HG03439 (cell line): ENCODE measurements around the gene OPN3.

ENCODE experiments used
- ATAC-seq: cut with Tn5 transposase; IDR thresholded peaks from one replicate; pipeline ENCODE4 v1.9.1; 2021; ENCODE audit warnings: mild to moderate bottlenecking, moderate library complexity; ENCODE audit not compliant: unreplicated experiment

Gene OPN3

DNA sequence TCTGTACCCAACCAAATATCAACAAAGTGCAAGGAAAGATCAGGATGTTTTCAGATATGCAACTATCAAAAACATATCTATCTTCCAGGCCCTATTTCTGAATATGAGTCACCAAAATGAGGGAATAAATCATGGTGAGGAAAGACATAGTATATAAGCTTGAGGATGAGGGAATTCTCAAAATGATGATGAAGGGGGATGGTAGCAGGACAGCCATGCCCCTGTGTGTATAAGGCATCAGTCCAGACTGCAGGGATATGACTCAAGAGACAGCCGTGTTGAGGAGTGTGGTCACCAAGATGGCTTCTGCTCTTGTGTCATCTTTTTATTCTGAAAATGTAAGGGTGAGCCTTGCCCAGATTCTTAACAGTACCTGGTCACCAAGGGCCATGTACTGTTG, 7.5 kb upstream of the OPN3 start:
- ATAC-seq = no peak

- no peak for ATAC-seq
Observed at GRCh38 chr1:241646201-241646600, 6.0 kb upstream of the OPN3 start.

DNA sequence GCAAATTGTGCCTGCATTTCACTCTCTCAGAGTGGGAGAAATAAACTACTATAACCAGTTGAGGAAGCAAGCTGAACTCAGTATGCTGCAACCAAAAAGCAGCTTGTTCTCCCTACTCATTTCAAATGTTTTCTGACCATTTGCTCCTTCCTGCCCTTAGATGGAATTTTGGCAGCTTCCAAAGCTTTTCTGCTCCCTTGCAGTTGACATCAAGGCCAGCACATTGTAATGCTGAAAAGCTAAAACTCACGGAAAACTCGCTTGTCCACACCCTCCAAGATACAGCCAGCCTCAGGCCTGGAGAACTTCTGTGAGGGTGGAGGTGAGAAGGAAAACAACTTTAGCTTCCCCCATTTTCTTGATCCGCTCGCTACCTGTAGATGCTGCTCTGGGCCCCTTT, 5.0 kb upstream of the OPN3 start:
- no peak for ATAC-seq

DNA sequence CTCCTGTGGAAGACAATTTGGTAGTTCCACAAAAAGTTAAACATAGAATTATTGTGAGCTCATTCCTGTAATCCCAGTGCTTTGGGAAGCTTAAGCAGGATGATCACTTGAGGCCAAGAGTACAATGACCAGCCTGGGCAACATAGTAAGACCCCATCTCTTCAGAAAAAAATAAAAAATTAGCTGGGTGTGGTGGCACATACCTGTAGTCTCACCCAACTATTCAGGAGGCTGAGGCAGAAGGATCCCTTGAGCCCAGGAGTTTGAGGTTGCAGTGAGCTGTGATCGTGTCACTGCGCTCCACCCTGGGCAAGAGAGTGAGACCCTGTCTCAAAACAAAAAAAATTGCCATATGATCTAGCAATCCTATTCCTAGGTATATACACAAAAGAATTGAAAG, 4.1 kb upstream of the OPN3 start:
- no peak for ATAC-seq

- ATAC-seq = no peak
Observed at GRCh38 chr1:241642593-241642944, 2.4 kb upstream of the OPN3 start.

DNA sequence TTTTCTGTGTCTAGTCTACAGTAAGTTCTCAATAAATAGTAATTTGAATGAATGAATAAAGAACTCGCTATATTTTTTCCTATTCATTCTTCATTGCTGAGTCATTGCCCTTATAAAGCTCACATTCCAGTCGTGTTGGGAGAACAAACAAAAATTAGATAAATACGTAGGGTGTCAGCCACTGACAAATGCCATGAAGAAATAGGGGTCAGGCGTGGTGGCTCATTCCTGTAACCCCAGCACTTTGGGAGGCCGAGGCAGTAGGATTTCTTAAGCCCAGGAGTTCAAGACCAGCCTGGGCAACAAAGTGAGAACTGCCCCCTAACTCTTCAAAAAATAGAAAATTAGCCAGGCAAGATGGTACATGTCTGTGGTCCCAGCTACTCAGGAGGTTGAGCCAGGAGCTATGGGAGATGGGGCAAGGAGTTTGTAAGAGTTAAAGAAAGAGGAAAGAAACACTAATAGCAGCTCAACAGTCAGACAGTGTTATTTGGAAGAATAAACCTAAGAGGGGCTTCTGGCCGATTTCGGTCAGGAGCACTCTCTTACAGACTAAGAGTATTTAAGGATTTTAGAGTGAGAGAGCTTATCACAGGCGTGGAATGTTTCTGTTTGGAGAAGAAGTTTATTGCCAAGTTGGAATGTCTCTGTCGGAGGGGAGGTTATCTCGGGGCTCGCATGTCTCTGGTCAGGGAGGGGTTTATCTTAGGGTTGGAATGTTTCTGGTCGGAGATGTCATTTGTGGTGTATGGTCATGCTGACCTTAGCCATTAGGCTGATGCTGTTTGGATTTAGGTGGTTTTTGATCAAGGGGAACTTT, 1.8 kb upstream of the OPN3 start:
- ATAC-seq = no peak

DNA sequence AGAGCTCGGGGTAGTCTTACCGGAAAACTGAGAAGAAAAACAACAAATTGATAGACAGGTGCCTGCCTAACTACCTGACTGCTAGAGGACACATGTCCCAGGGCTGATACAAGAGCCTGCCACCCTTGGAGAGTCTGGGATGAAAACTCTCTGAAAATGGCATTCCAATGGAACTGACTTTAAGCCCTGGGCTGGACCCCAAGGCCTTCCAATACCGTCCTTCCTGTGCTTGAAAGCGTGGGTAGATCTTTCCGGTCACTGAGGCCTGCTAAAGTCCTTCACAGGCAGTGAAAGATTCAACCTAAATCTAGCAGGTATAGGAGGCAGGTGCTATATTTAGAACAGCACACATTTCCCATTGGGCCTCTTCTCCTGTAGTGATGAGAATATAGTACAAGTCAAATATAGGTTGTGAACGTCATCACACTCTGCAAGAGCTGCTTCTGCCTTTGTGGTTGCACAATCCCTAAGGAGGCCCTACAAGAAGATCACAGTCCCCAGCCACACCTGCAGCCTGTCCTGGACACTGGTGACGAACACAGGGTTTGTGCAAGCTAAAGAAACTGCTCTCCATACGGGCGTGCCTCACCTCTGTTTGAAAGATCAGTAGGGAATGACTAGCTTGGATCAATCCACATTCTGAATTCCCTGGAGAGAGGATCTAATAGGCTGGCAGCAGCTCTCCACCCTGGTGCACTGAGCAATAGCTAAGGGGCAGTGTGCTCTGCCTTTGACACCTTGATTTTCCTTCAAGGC, 876 bp upstream of the OPN3 start:
- no peak for ATAC-seq

GRCh38 chr1:241639623-241640148, 483 bp downstream of the OPN3 start:
- peak; percentile 49 for ATAC-seq

DNA sequence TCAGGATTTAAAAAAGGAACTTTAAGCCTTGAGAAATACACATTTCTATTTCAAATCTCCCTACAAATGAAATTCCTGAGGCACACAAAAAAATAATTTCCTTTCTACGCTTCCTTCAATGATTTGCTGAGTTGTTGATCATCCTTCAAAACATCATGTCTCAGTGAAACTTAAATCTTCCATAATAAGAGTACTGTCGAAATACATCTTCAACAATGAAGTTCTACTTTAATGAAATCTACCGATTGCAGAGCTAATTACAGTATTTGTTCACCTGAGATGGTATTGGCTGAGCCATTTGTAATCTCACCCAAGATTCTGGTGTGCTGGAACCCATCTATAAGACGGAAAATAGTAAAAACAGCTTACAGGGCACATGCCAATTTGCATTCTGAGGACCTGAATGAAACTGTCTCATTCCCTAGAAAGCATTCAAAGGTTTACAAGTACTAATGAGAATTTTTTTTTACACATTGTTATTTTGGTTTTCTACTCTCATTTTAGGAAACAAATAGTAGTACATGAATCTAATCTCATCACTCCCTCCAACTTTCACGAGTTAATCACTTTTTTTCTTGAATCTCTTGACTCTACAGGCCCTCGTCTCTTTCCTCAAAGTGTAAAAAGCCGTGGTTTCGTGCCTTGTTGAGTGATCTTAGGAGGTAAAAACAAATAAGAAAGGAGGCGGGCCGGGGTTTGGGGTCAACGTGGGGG, 1.1 kb downstream of the OPN3 start:
- no peak for ATAC-seq

- ATAC-seq = no peak
Observed at GRCh38 chr1:241638099-241638682, 2.0 kb downstream of the OPN3 start.

GRCh38 chr1:241637604-241638003, 2.6 kb downstream of the OPN3 start:
- no peak for ATAC-seq

DNA sequence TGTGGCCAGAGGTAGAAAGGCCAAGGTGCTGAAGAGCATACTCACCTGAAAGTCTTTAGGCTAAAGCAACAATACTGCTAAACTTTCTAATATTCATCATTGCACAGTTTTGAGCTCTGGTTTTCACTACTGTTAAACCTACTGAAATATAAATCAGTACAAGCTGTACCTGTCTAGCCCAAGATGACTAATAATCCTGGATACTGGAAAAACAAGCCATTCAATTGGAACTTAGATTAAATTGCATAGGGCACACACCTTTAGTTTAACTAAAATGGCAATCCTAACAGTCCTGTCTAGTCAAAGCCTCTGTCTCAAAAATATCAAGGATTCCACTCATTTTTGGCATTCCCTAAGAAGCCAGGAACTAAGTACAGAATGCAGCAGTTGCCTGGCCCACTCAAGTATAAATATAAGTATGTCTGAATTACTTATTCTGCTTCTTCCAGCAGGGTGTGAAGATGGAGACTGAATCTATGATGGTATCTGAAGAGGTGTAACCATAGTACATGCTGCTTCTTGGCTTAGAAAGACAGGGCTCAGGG, 3.1 kb downstream of the OPN3 start:
- no peak for ATAC-seq

- no peak for ATAC-seq
Observed at GRCh38 chr1:241636291-241636690, 3.9 kb downstream of the OPN3 start.

DNA sequence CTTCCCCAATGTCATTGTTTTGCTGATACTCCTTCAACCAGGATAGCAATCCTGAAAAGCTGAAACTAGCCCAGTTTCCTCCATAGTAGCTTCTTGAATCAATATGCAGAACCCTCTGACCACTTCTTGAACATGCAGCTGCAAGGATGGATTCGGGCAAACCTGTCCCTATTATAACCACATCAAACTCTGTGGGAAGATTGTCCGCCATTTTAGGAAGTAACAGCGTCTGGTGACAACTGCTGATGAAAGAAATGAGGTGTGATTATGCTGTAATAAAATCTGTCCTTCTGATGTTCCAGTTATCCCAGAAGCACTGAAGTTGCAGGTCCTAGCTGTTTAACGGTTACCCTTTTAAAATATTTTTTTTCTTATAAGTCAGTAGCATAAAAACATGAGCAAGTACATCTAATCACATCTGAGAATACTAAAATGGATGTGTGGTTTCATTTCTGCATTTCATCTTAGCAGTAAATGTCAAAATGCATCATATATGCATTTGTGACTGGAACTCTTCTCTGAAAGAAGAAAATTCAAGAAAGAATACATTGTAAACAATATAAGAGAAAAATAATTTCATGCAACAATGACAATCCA, 4.5 kb downstream of the OPN3 start:
- no peak for ATAC-seq

- no peak for ATAC-seq
Observed at GRCh38 chr1:241632987-241633386, 7.2 kb downstream of the OPN3 start.

DNA sequence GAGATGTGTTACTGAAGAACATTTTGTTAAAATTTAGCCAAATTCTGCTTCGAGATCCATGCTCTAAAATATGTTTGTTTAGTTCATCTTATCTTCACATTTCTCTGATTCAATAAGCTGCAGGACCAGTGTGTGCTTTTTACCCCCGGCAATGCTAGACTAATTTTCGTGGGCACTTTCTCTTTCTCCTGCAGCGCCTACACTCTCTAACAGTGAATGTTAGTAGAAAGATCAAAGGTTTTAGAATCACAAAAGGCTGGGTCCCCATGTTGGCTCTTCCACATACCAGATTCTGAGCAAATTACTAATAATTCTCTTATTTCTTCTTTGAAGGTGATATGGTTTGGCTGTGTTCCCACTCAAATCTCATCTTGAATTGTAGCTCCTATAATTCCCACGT, 8.5 kb downstream of the OPN3 start:
- ATAC-seq = no peak

GRCh38 chr1:241630899-241631298, 9.3 kb downstream of the OPN3 start:
- no peak for ATAC-seq

DNA sequence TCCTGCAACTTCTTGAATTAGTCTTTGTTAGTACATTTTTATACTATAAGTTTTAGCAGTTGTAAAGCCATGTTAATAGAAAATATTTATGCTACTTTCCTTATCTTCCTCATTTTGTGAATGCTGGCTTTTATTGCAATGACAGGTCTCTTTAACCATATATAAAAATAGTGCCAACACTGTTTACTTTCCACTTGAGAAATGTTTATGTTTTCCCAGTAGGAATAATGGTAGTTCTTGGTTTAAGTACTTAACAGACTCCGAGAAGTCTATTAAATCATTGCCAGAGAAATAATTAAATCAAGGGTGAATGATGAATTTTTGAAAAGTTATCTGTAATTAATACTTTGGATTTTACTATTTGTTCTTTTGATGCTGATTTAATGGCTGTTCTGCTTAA, 9.7 kb downstream of the OPN3 start:
- ATAC-seq = no peak

GRCh38 chr1:241630005-241630404, 10.2 kb downstream of the OPN3 start:
- no peak for ATAC-seq

DNA sequence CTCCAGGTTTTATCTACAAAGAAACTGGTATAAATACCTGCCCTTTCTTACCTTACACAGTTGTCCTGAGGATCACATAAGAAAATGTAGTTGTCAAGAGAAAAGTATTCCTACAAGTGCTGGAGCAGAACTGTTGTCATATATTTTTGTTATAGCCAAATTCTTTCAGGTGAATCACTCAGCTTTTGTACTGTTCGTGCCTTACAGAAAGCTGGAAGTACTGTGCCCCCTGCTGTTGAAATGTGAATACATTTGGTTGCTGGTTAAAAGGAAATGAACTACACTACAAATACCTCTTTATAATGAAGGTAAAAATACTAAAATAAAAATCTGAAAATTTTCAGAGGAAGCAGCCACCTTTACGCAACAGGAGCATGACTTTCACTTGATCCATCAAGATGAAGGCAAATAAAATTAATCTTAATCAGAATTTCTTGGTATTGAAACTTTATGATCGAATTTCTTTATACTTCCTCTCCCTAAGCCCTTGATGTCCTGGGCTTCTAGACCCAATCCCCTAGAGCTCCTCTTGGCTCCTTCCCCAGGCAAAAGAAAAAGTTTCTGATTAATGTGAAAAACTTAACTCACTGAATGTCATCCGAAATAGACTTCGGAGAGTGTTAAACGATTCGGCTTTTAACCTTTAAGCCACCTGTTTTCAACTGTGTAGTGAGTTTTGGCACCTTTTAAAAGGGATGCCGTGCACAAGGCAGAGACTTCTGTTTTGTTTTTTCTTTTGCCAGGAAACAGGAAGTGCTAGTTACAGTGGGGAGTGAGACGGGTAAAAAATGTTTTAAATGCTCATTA, 12.5 kb downstream of the OPN3 start:
- ATAC-seq = peak; percentile 75
